Heart left ventricle (tissue), 16 donors: ENCODE measurements around the gene PANX1. TPM values are rescaled to one million over a fixed set of nuclear protein-coding genes. Genes with fewer than 3 reads are reported as not detected.

ENCODE experiments used
- ATAC-seq, 4 donors: fragments of 200-7000 bp; cut with Tn5 transposase; one replicate each; pipeline ENCODE4 v1.9.1; 2020 to 2022; ENCODE audit warnings: moderate library complexity in 4 of 4, mild to moderate bottlenecking in 3 of 4, moderate number of reproducible peaks in 1 of 4
- DNase-seq, 5 donors: peaks; one replicate each; pipeline ENCODE4 v3.0.0-alpha.2; 2020
- H3K27ac ChIP-seq, 12 donors: fragments of 200-600 bp; sonication (generic) in 4 of 12; one replicate each; pipeline versions ENCODE4 v1.5.0 to v1.8.0; 2016 to 2022; ENCODE audit warnings: mild to moderate bottlenecking in 2 of 12
- H3K27me3 ChIP-seq, 9 donors: fragments of 200-600 bp; sonication (generic) in 2 of 9; one replicate each; pipeline versions ENCODE4 v1.5.1 to v1.8.0; 2016 to 2022; ENCODE audit warnings: mild to moderate bottlenecking in 3 of 9
- H3K36me3 ChIP-seq, 9 donors: fragments of 200-600 bp; sonication (generic) in 2 of 9; one replicate each; pipeline versions ENCODE4 v1.5.0 to v1.8.0; 2018 to 2022; ENCODE audit warnings: mild to moderate bottlenecking in 2 of 9
- H3K4me1 ChIP-seq, 12 donors: fragments of 200-600 bp; sonication (generic) in 4 of 12; one replicate each; pipeline versions ENCODE4 v1.5.0 to v1.8.0; 2016 to 2022; ENCODE audit warnings: mild to moderate bottlenecking in 3 of 12
- H3K4me3 ChIP-seq, 12 donors: fragments of 200-600 bp; sonication (generic) in 4 of 12; one replicate each; pipeline versions ENCODE4 v1.5.0 to v1.8.0; 2017 to 2022; ENCODE audit warnings: mild to moderate bottlenecking in 9 of 12, moderate library complexity in 4 of 12
- H3K9me3 ChIP-seq, 12 donors: fragments of 200-600 bp; sonication (generic) in 4 of 12; one replicate each; pipeline versions ENCODE4 v1.5.0 to v1.8.0; 2016 to 2022; ENCODE audit warnings: mild to moderate bottlenecking in 1 of 12
- CTCF ChIP-seq, 12 donors: fragments of 200-600 bp; sonication (generic) in 4 of 12; IDR thresholded peaks; one replicate each; pipeline versions ENCODE4 v1.5.0 to v1.8.0; 2018 to 2022; ENCODE audit warnings: antibody characterized with exemption in 12 of 12, mild to moderate bottlenecking in 5 of 12
- POLR2A ChIP-seq, 2 donors: fragments of 450-650 bp; IDR thresholded peaks; one replicate each; pipeline ENCODE4 v1.6.1; 2017; ENCODE audit warnings: antibody characterized with exemption in 2 of 2, mild to moderate bottlenecking in 2 of 2, moderate library complexity in 2 of 2
- WGBS, 4 donors: extraction: QIAGEN DNeasy Blood & Tissue Kit in 2 of 4; methylation state at CpG; one replicate each; pipeline versions ENCODE4 v1.1.5 to v1.1.7; 2013 to 2018; 5-methylcytosine and 5-hydroxymethylcytosine counted together
- intact Hi-C, 10 donors: fragments of 100-400 bp; cut with DNase I; formaldehyde crosslinking; loops; one replicate each; pipeline versions ENCODE4 v1.11.1 to v1.14.2; 2022
- polyA plus RNA-seq, 2 donors: library from polyadenylated mRNA; stranded (reverse); fragments of 200-250 nt; gene quantifications; one replicate each; pipeline ENCODE4 v1.2.3, GENCODE V29; 2013
- total RNA-seq, 9 donors: library from RNA; depleted of rRNA in 2 of 9; stranded (reverse); fragments of >200 nt in 2 of 9; fragmentation: NEBNext Ultra II Directional in 3 of 9; extraction: Animal tissue kit (Norgen Biotek cat#: 25700) in 3 of 9; gene quantifications; one replicate each; pipeline versions ENCODE4 v1.1.0 to v1.2.4, GENCODE V29; 2016 to 2023
- donor health status: ischemic (EF 13 %, LVEDD 7.1; RV severe dilation, severe dysfunction).
- donor health status: healthy with polysubstance abuse.
- donor health status: DM: no; HTN: yes; CAD: no.
- donor health status: DM: no; HTN: no; CAD: no.
- donor health status: ischemic (EF 25% LVEDD 6.9; RV normal size, moderate dysfunction).
- donor health status: ischemic (EF 25% LVEDD 5.7; RV mildly dilated, moderate dysfunction).
- donor health status: healthy.
- donor health status: DM: yes; HTN: yes; CAD: no.
- donor health status: ischemic (EF 35%, LVEDD 5.7; RV mildly dilated, moderate dysfunction).
- donor health status: nonischemic (EF 11% LVEDD 7.7; RV severe dilation, severe dysfunction).
- donor health status: DM: yes; HTN: yes; CAD: no.
- donor health status: PGD.
- donor health status: ischemic (EF 29% LVEDD 5.4; RV normal size, mild dysfunction).
- donor health status: nonischemic (EF 23%, LVEDD 6.1; RV moderate dilation, normal function).

PANX1 gene
- total and polyA plus RNA-seq, 11 donors: 5.8 to 57.5 (median 18.4) TPM

GRCh38 chr11:94219771-94220170, 91.1 kb downstream of the PANX1 start:
- DNase-seq: no peak
- 79 to 83% (median 80%) methylated on average over 5 of the region's 5 CpGs for WGBS, 4 donors
- no peak for TF ChIP-seq POLR2A (IDR thresholded peaks at IDR 0.05)
- no peak for TF ChIP-seq CTCF (IDR thresholded peaks at IDR 0.05)

GRCh38 chr11:94224078-94224477, 95.4 kb downstream of the PANX1 start:
- no peak for ATAC-seq
- intact Hi-C loops: no loop called here
- Histone ChIP-seq H3K4me1 (no peaks in the 10 kb centered on the region), H3K27ac (no peak overlapping the region), H3K27me3 (no peaks in the 10 kb centered on the region), H3K9me3 (peaks cover 0 to 18% (median 6%) of the 10 kb centered on the region in 12 donors), H3K4me3 (no peak overlapping the region), H3K36me3 (no peaks in the 10 kb centered on the region)
- 33 to 41% (median 37%) methylated on average over 3 of the region's 3 CpGs for WGBS, 4 donors
- no peak for DNase-seq
- TF ChIP-seq CTCF (IDR thresholded peaks at IDR 0.05): no peak
- no peak for TF ChIP-seq POLR2A (IDR thresholded peaks at IDR 0.05)

More at GRCh38 chr11:94219771-94220170, 91.1 kb downstream of the PANX1 start:
- no peak overlapping the region for H3K27ac ChIP-seq
- peaks cover 0 to 26% (median 11%) of the 10 kb centered on the region in 12 donors for H3K9me3 ChIP-seq
- no peak overlapping the region for H3K4me3 ChIP-seq
- no peak for ATAC-seq
- no peaks in the 10 kb centered on the region for H3K27me3 ChIP-seq
- intact Hi-C loops: no loop called here
- no peaks in the 10 kb centered on the region for H3K36me3 ChIP-seq
- H3K4me1 ChIP-seq: no peaks in the 10 kb centered on the region

Other genes with a start within 250 kb of the PANX1 start
- gene HEPHL1, start 107.5 kb upstream of the PANX1 start, total RNA-seq: under 1 TPM in 1 of 9 donors, not detected in 8; 0.07 TPM
- not detected for gene HEPHL1, start 107.5 kb upstream of the PANX1 start, polyA plus RNA-seq
- gene IZUMO1R, start 175.7 kb downstream of the PANX1 start, total RNA-seq: not detected
- not detected for gene IZUMO1R, start 175.7 kb downstream of the PANX1 start, polyA plus RNA-seq